ENCODE results near the gene RAPH1.
"Not testable (repeated sequence)": the region's sequence is repeated elsewhere in the genome, so short reads cannot be mapped to it uniquely, and the experiment has no call there.

Gene RAPH1

DNA sequence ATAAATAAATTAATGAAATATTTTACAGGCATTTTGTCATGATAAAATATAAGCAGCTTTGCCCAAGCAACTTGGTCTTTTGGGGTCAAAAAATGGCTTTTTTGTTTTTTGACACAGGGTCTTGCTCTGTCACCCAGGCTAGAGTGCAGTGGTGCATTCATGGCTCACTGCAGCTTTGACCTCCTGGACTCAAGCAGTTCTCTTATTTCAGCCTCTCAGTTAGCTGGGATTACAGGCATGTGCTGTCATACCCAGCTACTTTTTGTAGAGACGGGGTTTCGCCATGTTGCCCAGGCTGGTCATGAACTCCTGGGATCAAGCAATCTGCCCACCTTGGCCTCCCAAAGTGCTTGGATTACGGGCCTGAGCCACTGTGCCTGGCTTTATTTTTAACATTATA, 155.9 kb downstream of the RAPH1 start:
- Histone ChIP-seq H3K9me2 (replicated peaks; ENCODE audit: insufficient read depth, low read length) (no peaks in the 10 kb centered on the region), H3K27me3 (replicated peaks; ENCODE audit: insufficient read depth, low read length) (no peaks in the 10 kb centered on the region), H3K9ac (ENCODE audit: low read length) (no peak overlapping the region), H3K36me3 (replicated peaks; ENCODE audit: insufficient read depth, low read length) (no peaks in the 10 kb centered on the region), H3K4me2 (ENCODE audit: low read depth, low read length) (no peak overlapping the region), H3K4me1 (ENCODE audit: low read length) (no peaks in the 10 kb centered on the region), H3K27ac (ENCODE audit: low read length) (no peak overlapping the region), H3K9me3 (replicated peaks; ENCODE audit: insufficient read depth, low read length) (no peaks in the 10 kb centered on the region), H3F3A (ENCODE audit: insufficient read depth, low read length) (no peaks in the 10 kb centered on the region; the same call in 1 of the 2 replicates), H4K20me1 (ENCODE audit: insufficient read depth, low read length) (no peaks in the 10 kb centered on the region), H2AFZ (ENCODE audit: low read length) (no peak overlapping the region), H3K4me3 (ENCODE audit: low read length) (no peak overlapping the region), H3K79me2 (ENCODE audit: low read length) (no peaks in the 10 kb centered on the region)
- TF ChIP-seq CTCF (IDR thresholded peaks at IDR 0.05; ENCODE audit: low read length) (no peak), EZH2phosphoT487 (IDR thresholded peaks at IDR 0.05; ENCODE audit: low read length) (no peak), EZH2 (optimal IDR thresholded peaks at IDR 0.05; ENCODE audit: low read depth, low read length) (no peak)
- no peak for DNase-seq

GRCh38 chr2:203376173-203376572, 158.9 kb downstream of the RAPH1 start:
- no peak for DNase-seq
- H3K9ac ChIP-seq (ENCODE audit: low read length): no peak overlapping the region
- no peaks in the 10 kb centered on the region; the same call in 1 of the 2 replicates for H3F3A ChIP-seq (ENCODE audit: insufficient read depth, low read length)

GRCh38 chr2:203372706-203373105, 162.4 kb downstream of the RAPH1 start:
- not testable (repeated sequence) for DNase-seq

More at GRCh38 chr2:203376173-203376572, 158.9 kb downstream of the RAPH1 start:
- Histone ChIP-seq H3K27ac (ENCODE audit: low read length) (no peak overlapping the region), H3K9me3 (replicated peaks; ENCODE audit: insufficient read depth, low read length) (no peaks in the 10 kb centered on the region), H3K4me1 (ENCODE audit: low read length) (no peaks in the 10 kb centered on the region), H3K4me3 (ENCODE audit: low read length) (no peak overlapping the region), H4K20me1 (ENCODE audit: insufficient read depth, low read length) (no peaks in the 10 kb centered on the region), H2AFZ (ENCODE audit: low read length) (no peak overlapping the region), H3K4me2 (ENCODE audit: low read depth, low read length) (no peak overlapping the region), H3K27me3 (replicated peaks; ENCODE audit: insufficient read depth, low read length) (no peaks in the 10 kb centered on the region), H3K9me2 (replicated peaks; ENCODE audit: insufficient read depth, low read length) (no peaks in the 10 kb centered on the region), H3K79me2 (ENCODE audit: low read length) (no peaks in the 10 kb centered on the region), H3K36me3 (replicated peaks; ENCODE audit: insufficient read depth, low read length) (no peaks in the 10 kb centered on the region)
- TF ChIP-seq CTCF (IDR thresholded peaks at IDR 0.05; ENCODE audit: low read length) (no peak), EZH2 (optimal IDR thresholded peaks at IDR 0.05; ENCODE audit: low read depth, low read length) (no peak), EZH2phosphoT487 (IDR thresholded peaks at IDR 0.05; ENCODE audit: low read length) (no peak)

DNA sequence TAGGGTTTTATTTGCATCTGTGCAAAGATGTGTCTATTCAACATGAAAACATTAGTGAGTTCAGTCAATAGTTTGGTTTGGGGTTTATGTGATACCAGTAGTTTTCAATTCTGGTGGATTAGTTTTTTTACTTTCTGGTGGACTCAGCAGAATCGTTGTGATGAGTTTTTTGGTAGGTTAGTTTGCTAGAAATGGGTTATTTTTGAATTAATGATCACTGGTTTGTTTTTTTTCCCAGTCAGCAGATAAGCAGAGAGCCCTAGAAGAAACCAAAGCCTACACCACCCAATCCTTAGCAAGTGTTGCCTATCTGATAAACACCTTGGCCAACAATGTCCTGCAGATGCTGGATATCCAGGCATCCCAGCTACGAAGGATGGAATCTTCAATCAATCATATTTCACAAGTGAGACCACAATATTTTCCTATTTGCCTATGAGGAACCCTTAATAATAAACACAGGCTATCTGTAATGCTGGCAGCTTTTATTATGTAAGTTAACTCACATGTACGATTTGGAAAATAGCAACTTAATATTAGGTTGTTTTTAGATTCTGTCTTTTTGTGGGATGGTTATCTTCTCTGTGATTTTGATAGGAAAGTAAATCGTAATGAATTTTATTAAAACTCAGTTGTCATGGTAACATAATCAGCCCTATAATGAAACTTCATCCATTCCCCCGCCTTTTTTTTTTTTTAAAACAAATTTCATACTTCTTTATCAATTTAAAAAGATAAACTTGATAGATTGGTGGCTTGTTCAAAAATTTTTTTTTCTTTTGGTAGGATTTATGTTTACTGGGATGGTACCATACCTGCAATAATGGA, 168.2 kb downstream of the RAPH1 start:
- Histone ChIP-seq H3K27me3 (replicated peaks; ENCODE audit: insufficient read depth, low read length) (no peaks in the 10 kb centered on the region), H3K9me3 (replicated peaks; ENCODE audit: insufficient read depth, low read length) (no peaks in the 10 kb centered on the region), H3K4me2 (ENCODE audit: low read depth, low read length) (no peak overlapping the region), H3K4me3 (ENCODE audit: low read length) (no peak overlapping the region), H3K9me2 (replicated peaks; ENCODE audit: insufficient read depth, low read length) (no peaks in the 10 kb centered on the region), H3K9ac (ENCODE audit: low read length) (no peak overlapping the region), H4K20me1 (ENCODE audit: insufficient read depth, low read length) (no peaks in the 10 kb centered on the region), H3K27ac (ENCODE audit: low read length) (no peak overlapping the region), H3K4me1 (ENCODE audit: low read length) (no peaks in the 10 kb centered on the region), H3K79me2 (ENCODE audit: low read length) (no peaks in the 10 kb centered on the region), H2AFZ (ENCODE audit: low read length) (no peak overlapping the region), H3K36me3 (replicated peaks; ENCODE audit: insufficient read depth, low read length) (no peaks in the 10 kb centered on the region), H3F3A (ENCODE audit: insufficient read depth, low read length) (no peaks in the 10 kb centered on the region)
- no peak for DNase-seq
- TF ChIP-seq EZH2 (optimal IDR thresholded peaks at IDR 0.05; ENCODE audit: low read depth, low read length): no peak
- no peak for TF ChIP-seq CTCF (IDR thresholded peaks at IDR 0.05; ENCODE audit: low read length)
- TF ChIP-seq EZH2phosphoT487 (IDR thresholded peaks at IDR 0.05; ENCODE audit: low read length): no peak

More at GRCh38 chr2:203372706-203373105, 162.4 kb downstream of the RAPH1 start:
- H3K9me2 ChIP-seq (replicated peaks; ENCODE audit: insufficient read depth, low read length); H3F3A ChIP-seq (ENCODE audit: insufficient read depth, low read length); H4K20me1 ChIP-seq (ENCODE audit: insufficient read depth, low read length); H3K27me3 ChIP-seq (replicated peaks; ENCODE audit: insufficient read depth, low read length); H3K4me2 ChIP-seq (ENCODE audit: low read depth, low read length); H3K9ac ChIP-seq (ENCODE audit: low read length); H3K4me3 ChIP-seq (ENCODE audit: low read length); H3K27ac ChIP-seq (ENCODE audit: low read length); H2AFZ ChIP-seq (ENCODE audit: low read length); H3K4me1 ChIP-seq (ENCODE audit: low read length); H3K79me2 ChIP-seq (ENCODE audit: low read length); H3K36me3 ChIP-seq (replicated peaks; ENCODE audit: insufficient read depth, low read length); H3K9me3 ChIP-seq (replicated peaks; ENCODE audit: insufficient read depth, low read length): not testable (repeated sequence)

Measured in MM.1S (cell line).